NCI-H2107 (cell line): ENCODE measurements around the gene CS.
"Not testable (repeated sequence)": the region's sequence is repeated elsewhere in the genome, so short reads cannot be mapped to it uniquely, and the experiment has no call there.

Experiments used
- DNase-seq: peaks from one replicate; lab custom pipeline; 2025; lab: John Stamatoyannopoulos, UW

CS gene

DNA sequence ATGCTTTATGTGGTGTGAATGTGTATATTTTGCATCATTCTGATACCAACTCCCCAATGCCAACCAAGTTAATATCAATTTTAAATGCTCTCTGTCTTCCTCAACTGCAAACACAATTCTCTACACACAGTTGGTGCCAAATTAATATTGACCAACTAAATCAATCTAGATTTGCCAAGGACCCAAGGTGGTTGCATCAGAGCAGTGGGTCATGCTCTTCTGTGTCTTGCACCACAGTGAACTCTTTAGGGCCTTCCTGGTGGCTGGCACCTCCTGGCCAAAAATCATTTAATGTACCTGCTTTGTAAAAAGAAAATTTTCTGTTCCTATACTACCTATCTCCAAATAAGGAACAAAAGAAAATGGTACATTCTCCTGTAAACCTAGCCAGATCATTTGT lies 19.3 kb downstream of the CS start:
- DNase-seq = no peak

DNA sequence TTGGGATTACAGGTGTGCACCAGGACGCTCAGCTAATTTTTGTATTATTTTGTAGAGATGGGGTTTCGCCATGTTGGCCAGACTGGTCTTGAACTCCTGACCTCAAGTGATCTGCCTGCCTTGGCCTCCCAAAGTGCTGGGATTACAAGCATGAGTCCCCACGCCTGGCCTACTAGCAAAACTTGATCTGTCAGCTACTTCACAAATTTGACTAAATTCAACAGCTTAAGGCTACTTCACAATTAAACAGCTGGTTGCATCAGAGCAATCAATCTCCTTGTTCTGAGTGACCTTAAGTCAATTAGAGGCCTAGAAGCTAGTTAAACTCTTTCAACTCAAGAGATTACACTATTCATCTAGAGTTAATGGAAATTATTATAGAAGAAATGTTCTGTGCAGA lies 21.2 kb downstream of the CS start:
- DNase-seq = no peak

DNA sequence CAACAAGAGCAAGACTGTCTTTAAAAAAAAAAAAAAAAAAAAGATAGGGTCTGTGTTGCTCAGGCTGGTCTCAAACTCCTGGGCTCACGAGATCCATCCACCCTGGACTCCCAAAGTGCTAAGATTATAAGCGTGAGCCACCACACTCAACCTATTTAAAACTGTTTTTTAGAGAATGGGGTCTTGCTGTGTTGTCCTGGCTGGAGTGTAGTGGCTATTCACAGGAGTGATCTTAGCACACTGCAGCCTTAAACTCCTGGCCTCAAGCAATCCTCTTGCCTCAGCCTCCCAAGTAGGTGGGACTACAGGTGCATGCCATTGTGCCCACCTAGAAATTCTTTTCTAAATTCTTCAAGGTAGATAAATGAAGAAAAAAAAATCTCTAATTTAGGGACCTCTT lies 25.8 kb downstream of the CS start:
- DNase-seq = no peak

DNA sequence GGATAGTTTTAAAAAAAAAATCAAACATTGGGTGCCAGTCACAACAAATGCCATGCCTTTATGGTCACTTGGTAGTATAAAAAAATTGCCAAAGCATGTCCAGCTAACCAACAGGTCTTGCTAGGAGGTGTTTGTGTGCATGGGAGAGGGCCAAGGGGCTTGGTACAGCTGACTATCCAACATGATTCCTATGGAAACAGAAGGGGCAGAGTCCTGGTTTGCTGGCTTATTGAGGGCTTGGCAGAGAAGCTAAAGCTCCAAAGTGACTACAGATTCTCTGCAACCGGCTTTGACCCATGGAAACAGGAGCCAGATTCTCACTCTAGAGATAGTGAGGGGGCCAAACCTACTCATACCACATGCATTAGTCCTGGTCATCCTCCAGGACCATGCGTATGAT lies 27.7 kb downstream of the CS start:
- DNase-seq = not testable (repeated sequence)

DNA sequence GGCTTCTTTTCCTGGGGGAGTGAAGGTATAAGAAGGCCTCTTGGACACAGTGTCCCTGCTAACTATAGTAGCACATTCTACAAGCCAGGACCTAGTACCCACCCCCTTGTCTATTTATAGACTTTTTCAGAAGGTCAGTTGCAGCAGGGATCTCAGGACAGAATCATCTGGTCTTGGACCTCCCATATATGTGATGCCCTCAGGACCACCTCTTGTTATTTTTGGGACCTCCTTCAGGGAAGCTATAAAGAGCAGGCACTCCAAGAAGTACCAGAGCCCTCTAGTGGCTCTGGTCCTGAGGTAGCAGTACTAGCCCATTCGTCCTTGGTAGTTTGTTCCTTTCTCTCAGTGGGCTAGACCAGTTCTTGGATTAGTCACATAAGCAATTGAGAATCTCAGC lies 29.1 kb downstream of the CS start:
- no peak for DNase-seq

DNA sequence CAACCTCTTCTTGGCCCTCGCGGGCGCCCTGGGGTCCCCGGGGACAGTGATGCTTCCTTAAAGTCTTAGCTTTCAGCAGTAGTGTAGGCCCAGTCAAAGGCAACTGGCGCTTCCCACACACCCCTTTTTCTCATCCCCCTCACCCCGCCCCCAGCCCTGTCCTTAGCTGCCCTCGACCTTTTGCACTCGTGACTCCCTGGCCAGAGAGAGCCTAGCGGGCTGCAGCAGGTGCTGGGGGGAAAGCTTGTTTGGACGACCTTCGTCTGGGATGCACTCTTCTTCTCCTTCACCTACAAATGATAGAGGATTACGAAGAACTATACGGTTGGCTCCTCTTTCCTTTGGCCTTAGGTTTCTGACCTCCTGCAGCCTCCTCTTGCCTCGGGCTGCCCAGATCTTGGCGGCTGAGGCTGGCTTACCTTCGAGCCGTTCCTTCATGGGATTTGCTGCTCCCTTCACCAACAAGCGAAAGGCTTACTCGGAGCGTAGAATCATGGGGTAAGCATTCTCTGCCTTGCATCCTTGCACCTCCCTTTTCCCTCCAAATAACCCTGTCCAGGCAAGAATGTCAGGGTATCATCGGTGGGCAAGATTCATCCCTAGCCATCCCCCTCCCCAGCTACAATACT lies 32.6 kb downstream of the CS start:
- no peak for DNase-seq

DNA sequence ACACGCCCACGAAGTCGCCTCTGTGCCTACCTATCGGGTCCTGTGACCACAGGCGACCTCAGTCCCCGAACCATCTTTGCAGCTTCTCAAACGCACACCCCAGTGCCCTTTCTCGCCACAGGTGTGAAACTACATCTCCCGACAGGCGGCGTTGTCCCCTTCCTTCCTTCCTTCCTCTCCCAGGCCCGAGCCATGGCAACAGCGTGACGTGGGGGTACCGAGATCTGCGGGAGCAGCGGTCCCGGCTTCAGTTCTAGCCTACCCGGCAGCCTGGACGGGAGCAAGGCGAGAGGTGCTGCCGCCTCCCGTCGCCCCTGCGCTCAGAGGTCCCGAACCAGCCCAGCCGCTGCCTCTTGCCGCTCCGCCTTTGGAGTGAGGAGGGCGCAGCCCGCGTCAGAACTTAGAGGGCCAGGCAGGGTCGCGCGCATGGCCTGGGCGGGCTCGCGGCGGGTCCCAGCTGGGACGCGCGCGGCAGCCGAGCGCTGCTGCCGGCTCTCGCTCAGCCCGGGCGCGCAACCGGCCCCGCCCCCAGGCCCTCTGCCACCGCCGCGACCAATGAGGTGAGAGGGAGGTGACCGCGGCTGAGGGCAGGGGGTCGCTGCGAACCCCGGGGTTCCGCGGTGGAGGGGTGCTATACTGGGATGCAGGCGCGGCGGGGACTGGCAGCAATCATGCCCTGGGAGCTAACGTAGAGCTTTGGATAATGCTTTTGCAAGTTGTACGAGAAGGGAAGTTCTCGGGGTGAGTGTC lies 33.3 kb downstream of the CS start, which contains the start of gene COQ10A:
Gene COQ10A, plus strand, starts transcription at position 250 of the 750 bp plus-strand sequence. Its CDS starts 177 bp downstream, at position 427.
- peak; percentile 88 for DNase-seq

DNA sequence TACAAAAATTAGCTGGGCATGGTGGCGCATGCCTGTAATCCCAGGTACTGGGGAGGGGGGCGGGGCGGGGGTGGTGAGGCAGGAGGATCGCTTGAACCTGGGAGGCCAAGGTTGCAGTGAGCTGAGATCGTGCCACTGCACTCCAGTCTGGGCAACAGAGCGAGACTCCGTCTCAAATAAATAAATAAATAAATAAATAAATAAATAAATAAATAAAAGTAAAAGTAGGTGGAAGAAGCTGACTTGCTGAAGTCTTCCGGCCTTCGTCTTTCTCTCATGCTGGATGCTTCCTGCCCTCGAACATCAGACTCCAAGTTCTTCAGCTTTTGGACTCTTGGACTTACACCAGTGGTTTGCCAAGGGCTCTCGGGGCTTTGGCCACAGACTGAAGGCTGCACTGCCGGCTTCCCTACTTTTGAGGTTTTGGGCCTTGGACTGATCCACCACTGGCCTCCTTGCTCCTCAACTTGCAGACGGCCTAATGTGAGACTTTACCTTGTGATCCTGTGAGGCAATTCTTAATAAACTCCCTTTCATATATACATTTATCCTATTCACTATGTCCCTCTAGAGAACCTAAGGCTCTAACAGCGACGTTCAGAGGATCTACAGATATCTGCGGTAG lies 34.0 kb downstream of the CS start:
- DNase-seq = not testable (repeated sequence)

DNA sequence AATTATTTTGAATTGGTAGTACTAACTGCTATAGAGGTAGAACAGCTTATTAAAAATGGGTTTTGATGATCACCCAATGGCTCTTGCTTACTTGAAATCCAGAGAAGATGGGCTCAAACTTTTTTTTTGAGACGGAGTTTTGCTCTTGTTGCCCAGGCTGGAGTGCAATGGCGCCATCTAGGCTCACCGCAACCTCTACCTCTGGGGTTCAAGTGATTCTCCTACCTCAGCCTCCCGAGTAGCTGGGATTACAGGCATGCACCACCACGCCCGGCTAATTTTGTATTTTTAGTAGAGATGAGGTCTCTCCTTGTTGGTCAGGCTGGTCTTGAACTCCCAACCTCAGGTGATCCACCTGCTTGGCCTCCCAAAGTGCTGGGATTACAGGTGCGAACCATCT lies 37.2 kb downstream of the CS start:
- DNase-seq = not testable (repeated sequence)

DNA sequence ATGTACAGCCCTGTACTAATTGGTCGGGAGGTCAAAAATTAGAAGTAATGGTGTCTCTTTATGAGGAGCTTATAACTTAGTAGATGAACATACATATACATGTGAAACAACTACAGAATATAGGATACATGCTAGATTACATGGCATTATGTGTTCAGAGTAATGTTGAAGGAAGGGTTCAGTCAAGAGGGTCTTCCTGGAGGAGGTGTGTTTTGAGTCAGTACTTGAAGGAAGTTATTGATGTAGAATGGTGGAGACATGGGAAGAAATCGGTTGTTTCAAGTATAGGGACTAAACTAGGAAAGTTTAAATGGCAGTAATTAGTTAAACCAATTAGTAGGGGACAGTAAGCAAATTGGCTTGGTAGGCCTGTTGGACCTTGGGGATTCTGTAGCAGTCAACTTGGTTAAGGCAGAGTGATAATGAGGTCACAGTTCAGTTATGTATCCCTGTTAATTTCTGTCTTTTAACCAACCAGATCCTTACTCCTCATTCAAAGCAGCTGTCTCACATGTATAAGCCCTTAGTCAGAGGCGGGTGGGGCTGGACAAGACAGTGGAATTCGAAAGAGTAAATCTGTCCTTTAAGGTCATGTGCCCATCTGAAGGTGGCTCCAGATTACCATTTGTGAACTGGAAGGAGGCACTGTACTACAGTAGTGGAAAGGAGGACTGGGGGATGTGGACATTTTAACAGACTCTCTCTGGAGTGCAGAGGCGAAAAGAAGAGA lies 38.5 kb downstream of the CS start:
- no peak for DNase-seq

DNA sequence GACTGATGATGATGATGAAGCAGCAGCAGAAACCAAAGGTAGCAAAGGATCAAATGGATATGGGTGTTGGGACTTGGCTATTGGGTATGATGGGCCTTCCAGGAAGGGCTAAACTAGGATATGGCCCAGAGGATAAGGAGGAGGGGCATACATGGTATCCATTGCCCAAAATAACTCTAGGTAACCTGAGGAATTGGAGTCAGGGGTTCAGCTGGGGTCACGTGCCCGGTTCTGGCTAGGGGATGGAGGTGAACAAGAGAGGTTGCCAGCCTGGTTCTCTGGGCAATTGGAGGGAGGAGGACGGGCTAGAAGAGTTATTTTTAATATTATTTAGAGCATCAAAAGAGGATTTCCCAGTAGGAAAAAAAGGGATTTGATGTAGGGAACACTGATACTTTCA lies 39.2 kb downstream of the CS start:
- DNase-seq = no peak

DNA sequence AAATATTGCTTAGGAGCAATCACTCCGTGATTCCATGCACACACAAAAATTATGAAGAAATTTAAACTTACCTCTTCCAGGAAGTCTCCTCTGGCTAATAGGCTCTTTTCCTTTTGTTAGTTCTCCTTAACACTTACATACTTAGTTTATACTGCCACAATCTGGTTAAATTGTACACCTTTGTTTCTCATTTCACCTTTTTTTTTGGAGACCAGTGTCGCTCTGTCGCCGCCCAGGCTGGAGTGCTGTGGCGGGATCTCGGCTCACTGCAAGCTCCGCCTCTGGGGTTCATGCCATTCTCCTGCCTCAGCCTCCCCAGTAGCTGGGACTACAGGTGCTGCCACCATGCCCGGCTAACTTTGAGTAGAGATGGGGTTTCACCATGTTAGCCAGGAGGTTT lies 39.8 kb downstream of the CS start:
- no peak for DNase-seq

DNA sequence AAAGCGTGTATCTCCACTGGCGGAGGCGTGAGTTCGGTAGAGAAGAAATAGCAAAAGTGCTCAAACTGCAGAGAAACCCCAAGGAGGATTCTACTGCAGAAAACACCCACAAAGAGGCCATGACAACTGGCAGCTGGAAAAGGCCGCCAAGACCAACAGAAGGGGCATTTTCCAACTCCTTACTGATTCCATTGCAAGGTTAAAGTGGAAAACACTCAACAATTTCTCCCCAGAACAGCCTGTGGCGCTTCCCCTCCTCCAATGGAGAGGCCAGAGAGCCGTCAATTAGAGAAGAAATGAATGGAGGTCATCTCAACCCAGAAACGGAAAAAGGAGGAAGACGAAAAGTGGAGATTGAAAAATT lies 41.3 kb downstream of the CS start:
- DNase-seq = no peak

DNA sequence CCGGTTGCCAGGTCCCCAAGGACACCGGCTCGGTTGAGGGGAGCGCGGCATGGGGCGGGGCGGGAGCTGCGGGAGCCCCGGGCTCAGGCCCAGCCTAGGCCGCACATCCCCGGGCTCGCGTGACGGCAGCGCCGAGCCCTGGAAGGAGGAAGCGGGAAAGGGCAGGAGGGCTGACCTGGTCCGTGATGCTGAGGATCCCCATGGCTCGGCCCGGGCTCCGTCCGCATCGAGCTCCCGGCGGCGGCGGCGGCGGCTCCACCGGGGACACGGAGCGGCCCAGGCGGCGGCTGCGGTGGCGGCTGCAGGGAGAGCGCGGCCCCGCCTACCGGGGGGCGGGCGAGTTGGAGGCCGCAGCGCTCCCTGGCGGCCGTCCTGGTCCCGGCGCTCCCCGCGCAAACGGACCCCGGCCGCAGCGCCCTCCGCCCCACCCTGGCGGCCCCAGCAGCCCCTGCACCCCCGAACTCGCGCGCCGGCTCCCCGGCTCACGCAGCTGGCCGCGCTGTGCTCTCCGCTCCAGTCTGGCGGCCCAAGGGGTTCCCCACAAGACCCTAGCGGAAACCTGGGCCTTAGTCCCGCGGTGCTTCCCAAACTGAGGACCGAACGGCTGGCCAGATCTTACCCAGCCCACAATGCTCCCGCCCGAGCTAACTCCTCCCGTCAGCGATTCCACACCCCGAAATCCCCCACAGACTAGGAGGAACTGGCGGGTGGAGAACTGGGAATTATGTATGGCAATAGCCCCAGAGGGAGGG lies 41.9 kb downstream of the CS start, which contains the start of gene ANKRD52:
Gene ANKRD52, minus strand, starts transcription at position 317 of the 752 bp plus-strand sequence. Its CDS starts 115 bp downstream, at position 202.
- peak; percentile 64 for DNase-seq

DNA sequence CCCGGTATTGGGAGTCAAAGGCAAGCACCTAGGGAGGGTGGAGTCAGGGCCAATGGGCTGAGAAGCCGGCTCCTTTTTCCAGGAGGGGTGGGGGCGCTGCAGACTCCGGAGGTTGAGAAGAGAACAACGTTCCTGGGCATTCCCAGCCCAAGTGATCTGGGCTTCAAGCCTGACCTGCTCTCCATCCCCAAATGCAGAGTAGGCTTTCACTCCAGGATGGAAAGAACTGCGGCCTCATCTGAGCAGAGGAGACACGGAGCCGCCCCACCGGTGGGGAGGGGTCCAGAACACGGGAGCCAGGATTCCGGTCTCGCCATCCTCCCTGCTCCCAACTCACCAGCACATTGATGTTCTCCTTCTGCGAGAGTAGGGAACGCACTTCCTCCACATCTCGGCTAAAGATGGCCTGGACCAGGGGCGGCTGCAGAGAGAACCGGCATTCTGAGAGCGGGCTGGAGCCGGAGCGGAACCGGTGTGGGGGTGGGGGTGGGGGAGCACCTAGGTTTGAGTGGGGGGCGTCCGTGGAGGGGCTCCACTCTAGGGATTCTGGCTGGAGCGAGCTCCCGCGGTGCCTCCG lies 42.6 kb downstream of the CS start:
- peak; percentile 36 for DNase-seq

DNA sequence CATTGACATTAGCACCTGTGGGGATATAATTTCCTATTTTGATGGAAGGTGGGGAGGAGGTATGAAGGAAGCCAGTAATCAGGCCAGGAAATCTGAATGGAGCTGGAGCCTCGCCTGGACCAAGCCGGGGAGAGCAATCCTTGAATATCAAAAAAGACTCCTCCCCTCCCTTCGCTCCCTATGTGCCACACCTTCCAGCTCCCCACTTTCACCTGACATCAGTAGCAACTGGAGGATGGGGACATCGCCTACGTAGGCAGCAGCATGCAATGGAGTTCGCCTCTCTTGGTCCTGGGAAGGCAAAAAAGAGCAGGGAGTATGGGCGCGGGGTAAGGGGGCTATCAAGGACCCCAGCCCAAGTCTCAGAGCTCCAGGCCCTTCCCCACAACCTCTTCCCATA lies 43.1 kb downstream of the CS start:
- no peak for DNase-seq

DNA sequence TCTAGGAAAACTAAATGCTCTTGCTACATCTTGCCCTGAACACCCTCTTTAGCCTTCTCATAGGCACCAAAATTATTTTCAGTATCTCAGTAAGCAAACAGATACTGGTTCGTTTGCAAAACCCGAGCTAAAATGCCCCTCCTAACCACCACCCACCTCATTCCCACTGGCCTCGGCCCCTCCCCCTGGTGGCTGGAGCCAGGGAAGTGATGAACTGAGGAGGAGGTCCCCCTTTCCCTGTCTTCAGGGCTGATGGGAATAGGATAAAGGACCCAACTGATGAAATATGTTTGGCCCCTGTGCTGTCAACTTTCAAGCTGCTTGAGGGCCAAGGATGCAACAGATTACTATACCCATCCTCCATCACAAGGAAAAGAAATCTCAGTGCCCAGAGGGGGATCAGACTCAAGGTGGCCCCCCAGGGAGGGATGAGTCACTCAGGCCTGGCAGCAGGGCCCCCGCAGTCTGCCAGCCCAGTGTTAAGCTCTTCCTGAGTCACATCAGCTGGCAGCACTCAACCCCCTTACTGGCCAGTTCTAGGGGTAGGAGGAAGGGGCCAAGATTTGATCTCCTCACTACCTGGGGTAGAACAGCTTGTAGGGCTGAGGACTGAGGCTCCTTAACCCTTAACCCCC lies 43.7 kb downstream of the CS start:
- no peak for DNase-seq

DNA sequence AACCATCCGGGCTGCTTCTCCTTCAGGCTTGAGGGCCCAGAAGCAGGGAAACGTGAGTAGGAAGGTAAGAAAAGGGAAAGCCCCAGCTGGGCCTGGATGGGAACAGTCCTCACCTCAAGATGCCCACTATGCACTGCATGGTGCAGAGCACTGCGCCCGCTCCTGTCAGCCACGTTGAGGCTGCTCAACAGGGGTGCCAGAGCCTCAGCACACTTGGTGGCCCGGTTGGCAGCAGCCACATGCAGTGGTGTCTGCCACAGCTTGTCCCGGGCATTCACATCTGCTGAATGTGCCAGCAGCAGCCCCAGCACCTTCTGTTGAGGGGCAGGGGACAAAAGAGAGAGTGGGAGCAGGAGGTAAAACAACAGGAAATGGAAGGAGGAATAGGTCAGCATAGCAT lies 44.5 kb downstream of the CS start:
- no peak for DNase-seq

DNA sequence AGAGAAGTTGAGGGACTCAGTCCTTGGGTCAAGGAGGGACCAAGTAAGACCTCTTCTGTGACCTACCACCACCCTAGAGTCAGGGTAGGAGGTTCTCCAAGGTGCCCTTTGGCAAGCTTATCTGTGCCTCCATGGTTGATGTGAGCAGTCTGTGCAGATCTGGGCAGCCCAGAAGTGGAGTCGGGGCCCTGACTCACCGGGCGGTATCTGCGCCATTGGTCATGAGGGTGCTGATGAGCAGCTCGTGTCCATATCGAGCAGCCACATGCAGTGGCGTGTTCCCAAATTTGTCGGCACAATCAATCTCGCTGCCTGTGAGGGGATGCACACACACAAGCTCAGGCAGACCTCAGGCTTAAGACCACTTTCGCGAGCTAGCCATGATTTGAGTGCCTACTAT lies 47.0 kb downstream of the CS start:
- no peak for DNase-seq

DNA sequence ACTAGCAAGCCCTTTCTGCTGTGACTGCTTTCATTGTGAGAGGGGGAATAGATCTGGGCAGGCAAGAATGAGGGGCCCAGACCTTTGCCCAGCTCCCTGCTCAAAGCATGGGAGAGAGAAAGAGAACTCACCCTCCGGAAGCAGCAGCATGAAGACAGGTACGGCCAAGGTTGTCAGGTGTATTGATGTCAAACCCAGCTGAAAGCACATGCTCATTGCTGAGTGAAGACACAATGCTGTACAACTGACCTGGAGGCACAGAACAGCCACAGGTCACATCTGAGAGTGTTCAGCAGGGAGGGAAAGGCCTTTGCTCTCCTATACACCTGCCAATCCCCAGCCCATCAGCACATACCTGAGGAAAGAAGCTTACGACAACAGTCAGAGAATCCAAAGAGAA lies 47.5 kb downstream of the CS start:
- no peak for DNase-seq

DNA sequence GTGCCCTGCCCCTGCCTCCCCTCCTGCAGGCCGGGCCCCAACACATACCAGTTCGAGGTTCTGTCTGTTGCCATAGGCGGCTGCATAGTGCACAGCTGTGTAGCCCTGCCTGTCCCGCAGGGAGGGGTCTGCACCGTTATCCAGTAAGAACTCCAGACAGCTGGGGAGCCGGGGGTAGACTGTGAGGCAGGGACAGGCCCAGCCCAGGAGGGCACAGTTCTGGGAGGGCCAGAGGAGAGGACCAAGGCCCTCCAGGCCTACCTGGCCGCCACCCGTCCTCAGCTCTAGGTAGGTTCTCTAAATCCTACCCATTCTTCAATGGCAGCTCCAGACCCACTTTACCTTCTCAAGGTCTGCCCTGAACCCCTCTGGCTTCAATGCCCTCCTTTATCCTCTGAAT lies 51.4 kb downstream of the CS start:
- no peak for DNase-seq
